Urinary bladder (tissue), 4 donors: ENCODE measurements around the gene SF3A2. TPM values are rescaled to one million over a fixed set of nuclear protein-coding genes. Genes with fewer than 3 reads are reported as not detected.

Experiments used
- DNase-seq: peaks from one replicate; pipeline ENCODE4 v3.0.0-alpha.2; 2015; ENCODE audit errors: extremely low spot score
- H3K27ac ChIP-seq: one replicate; pipeline ENCODE4 v1.5.1; 2013; ENCODE audit warnings: low read depth, mild to moderate bottlenecking, moderate library complexity
- H3K36me3 ChIP-seq: one replicate; pipeline ENCODE4 v1.6.1; 2013; ENCODE audit warnings: mild to moderate bottlenecking, moderate library complexity; ENCODE audit not compliant: insufficient read depth
- H3K4me1 ChIP-seq: one replicate; pipeline ENCODE4 v1.6.1; 2013; ENCODE audit warnings: mild to moderate bottlenecking, moderate library complexity; ENCODE audit not compliant: insufficient read depth
- H3K4me3 ChIP-seq: one replicate; pipeline ENCODE4 v1.5.1; 2013; ENCODE audit warnings: low read depth, low read length
- WGBS: extraction: QIAGEN DNeasy Blood & Tissue Kit; methylation state at CpG from one replicate; pipeline ENCODE4 v1.1.7; 2013; 5-methylcytosine and 5-hydroxymethylcytosine counted together
- polyA plus RNA-seq: library from polyadenylated mRNA; stranded (reverse); fragments of 200-250 nt; gene quantifications from one replicate; pipeline ENCODE4 v1.2.3, GENCODE V29; 2013
- total RNA-seq: library from RNA; depleted of rRNA; stranded (reverse); fragments of >200 nt; gene quantifications from one replicate; pipeline ENCODE4 v1.2.3, GENCODE V29; 2014
- donor health status: healthy with polysubstance abuse.
- donor health status: healthy.

The SF3A2 gene
- total and polyA plus RNA-seq, 2 donors: 32.5 to 69.9 TPM

DNA sequence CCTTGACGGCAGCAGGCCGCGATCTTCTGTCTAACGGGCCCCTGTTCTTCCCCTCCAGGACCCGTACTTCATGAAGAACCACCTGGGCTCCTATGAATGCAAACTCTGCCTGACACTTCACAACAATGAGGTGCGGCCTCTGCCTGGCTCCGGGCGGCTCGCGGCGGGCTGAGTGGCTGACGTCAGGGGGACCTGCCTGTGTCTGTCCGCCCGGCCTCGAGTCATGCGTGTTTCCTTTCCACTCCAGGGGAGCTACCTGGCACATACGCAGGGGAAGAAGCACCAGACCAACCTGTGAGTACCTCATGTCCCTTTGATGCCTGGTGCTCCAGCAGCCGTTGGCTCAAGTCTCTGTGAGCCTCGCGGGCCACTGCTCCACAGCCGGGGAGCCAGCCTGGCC lies 7.9 kb downstream of the SF3A2 start:
- Histone ChIP-seq H3K4me3 (no peak overlapping the region), H3K27ac (no peak overlapping the region), H3K4me1 (peaks cover 2% of the 10 kb centered on the region), H3K36me3 (peaks cover 17% of the 10 kb centered on the region)
- WGBS: 93% methylated on average over 21 of the region's 21 CpGs
- DNase-seq: no peak

GRCh38 chr19:2245273-2245672 lies 8.6 kb downstream of the SF3A2 start:
- no peak overlapping the region for H3K27ac ChIP-seq
- H3K4me1 ChIP-seq: peaks cover 1% of the 10 kb centered on the region
- WGBS: 96% methylated on average over 15 of the region's 15 CpGs
- H3K4me3 ChIP-seq: no peak overlapping the region
- H3K36me3 ChIP-seq: peaks cover 17% of the 10 kb centered on the region
- DNase-seq: no peak

GRCh38 chr19:2246014-2246620 lies 9.5 kb downstream of the SF3A2 start:
- WGBS: 90% methylated on average over 25 of the region's 25 CpGs
- no peak overlapping the region for H3K4me3 ChIP-seq
- peaks cover 17% of the 10 kb centered on the region for H3K36me3 ChIP-seq
- DNase-seq: no peak
- H3K4me1 ChIP-seq: peaks cover 1% of the 10 kb centered on the region
- no peak overlapping the region for H3K27ac ChIP-seq

- WGBS: 81% methylated on average over 26 of the region's 26 CpGs
These were observed 10.3 kb downstream of the SF3A2 start for GRCh38 chr19:2246801-2247361.

DNA sequence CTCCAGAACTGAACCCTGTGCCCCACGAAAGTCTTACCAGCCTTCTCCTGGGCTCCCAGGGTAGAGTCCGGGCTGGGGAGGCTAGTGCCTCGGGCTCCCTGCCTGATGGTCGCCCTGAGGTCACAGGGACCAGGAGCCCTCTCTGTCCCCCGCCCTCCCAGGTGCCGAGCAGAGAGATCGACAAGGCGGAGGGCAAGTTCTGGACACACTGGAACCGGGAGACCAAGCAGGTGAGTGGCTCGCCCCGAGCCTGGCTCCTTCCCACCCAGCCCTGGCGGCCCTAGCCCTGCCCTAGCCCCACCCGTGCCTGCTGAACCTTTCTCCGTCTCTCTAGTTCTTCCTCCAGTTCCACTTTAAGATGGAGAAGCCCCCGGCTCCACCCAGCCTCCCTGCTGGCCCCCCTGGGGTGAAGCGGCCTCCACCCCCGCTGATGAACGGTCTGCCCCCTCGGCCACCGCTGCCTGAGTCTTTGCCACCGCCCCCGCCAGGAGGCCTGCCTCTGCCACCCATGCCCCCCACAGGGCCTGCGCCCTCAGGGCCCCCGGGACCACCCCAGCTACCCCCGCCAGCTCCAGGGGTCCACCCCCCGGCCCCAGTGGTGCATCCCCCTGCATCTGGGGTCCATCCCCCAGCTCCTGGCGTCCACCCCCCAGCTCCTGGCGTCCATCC lies 10.9 kb downstream of the SF3A2 start:
- peaks cover 1% of the 10 kb centered on the region for H3K4me1 ChIP-seq
- peaks cover 17% of the 10 kb centered on the region for H3K36me3 ChIP-seq
- WGBS: 89% methylated on average over 28 of the region's 28 CpGs
- no peak for DNase-seq
- H3K4me3 ChIP-seq: no peak overlapping the region
- H3K27ac ChIP-seq: no peak overlapping the region

More at GRCh38 chr19:2246801-2247361, 10.3 kb downstream of the SF3A2 start:
- H3K4me3 ChIP-seq: no peak overlapping the region
- peaks cover 1% of the 10 kb centered on the region for H3K4me1 ChIP-seq
- H3K27ac ChIP-seq: no peak overlapping the region
- peaks cover 17% of the 10 kb centered on the region for H3K36me3 ChIP-seq
- DNase-seq: no peak

DNA sequence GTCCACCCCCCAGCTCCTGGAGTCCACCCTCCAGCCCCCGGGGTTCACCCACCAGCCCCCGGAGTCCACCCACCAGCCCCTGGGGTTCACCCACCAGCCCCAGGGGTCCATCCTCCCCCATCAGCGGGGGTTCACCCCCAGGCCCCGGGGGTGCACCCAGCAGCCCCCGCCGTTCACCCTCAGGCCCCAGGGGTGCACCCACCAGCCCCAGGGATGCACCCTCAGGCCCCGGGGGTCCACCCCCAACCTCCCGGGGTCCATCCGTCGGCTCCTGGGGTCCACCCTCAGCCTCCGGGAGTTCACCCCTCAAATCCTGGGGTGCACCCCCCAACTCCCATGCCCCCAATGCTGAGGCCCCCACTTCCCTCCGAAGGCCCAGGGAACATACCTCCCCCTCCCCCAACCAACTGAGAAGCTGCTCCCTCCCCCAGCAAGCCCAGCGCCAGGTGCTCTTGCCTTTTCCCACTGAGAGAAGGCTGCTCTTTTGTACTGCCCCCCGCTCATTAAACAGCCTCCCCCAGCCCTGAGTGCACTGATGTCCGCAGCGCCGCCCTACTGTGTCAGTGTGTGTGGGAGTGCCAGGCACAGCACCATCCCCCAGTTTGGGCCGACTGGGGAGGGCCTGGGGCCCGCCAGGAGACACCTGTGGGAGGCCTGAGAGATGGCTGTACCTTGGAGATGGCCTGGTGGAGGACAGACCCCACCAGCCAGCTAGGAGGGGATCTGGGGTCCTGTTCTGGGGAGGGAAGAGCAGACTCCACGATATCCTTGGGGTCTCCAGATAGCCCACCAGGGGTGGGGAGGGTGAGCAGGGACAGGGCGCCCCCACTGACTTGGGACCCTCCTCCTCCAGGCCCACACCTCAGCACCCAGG lies 11.7 kb downstream of the SF3A2 start:
- no peak overlapping the region for H3K4me3 ChIP-seq
- WGBS: 84% methylated on average over 21 of the region's 21 CpGs
- no peak overlapping the region for H3K27ac ChIP-seq
- H3K36me3 ChIP-seq: peaks cover 17% of the 10 kb centered on the region
- H3K4me1 ChIP-seq: peaks cover 1% of the 10 kb centered on the region
- no peak for DNase-seq

DNA sequence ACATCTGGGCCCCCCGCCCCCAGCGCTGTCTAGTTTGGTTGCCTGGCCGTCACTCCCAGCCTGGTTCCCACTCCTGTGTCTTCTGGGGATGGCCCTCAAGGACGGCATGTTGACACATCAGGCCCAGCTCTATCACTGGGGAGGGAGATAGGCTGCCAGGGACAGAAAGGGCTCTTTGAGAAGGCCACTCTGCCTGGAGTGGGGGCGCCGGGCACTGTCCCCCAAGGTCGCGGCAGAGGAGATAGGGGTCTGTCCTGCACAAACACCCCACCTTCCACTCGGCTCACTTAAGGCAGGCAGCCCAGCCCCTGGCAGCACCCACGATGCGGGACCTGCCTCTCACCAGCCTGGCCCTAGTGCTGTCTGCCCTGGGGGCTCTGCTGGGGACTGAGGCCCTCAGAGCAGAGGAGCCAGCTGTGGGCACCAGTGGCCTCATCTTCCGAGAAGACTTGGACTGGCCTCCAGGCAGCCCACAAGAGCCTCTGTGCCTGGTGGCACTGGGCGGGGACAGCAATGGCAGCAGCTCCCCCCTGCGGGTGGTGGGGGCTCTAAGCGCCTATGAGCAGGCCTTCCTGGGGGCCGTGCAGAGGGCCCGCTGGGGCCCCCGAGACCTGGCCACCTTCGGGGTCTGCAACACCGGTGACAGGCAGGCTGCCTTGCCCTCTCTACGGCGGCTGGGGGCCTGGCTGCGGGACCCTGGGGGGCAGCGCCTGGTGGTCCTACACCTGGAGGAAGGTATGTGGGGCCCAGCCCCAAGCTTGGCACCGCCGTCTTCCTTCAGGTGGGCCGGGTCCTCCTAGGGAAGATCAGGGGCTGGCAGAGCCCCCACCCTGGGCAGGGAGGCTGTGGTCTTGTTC lies 12.6 kb downstream of the SF3A2 start, which contains the start of gene AMH:
AMH (plus strand) TSS at position 314 of the 857 bp plus-strand sequence; CDS start at position 324, 10 bp downstream.
- 76% methylated on average over 27 of the region's 27 CpGs for WGBS
- peaks cover 16% of the 10 kb centered on the region for H3K36me3 ChIP-seq
- H3K4me3 ChIP-seq: no peak within 1 kb of the TSS
- no peak within 1 kb of the TSS for H3K27ac ChIP-seq
- no peak for DNase-seq
- H3K4me1 ChIP-seq: peaks cover 1% of the 10 kb centered on the region

- DNase-seq: no peak
- peaks cover 1% of the 10 kb centered on the region for H3K4me1 ChIP-seq
- H3K36me3 ChIP-seq: peaks cover 12% of the 10 kb centered on the region
- H3K4me3 ChIP-seq: no peak overlapping the region
- H3K27ac ChIP-seq: no peak overlapping the region
- WGBS: 25% methylated on average over 43 of the region's 43 CpGs
These were observed 13.5 kb downstream of the SF3A2 start for GRCh38 chr19:2249880-2250765.

DNA sequence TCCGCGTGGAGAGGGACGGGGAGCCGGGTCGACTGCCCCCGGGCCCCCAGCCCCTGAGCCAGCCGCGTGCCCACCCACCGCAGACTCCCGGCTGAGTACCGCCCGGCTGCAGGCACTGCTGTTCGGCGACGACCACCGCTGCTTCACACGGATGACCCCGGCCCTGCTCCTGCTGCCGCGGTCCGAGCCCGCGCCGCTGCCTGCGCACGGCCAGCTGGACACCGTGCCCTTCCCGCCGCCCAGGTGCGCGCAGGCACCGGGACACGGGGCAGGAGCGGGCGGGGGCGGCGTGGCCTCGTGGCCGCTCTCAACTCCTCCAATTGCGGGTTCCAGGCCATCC lies 14.1 kb downstream of the SF3A2 start:
- Histone ChIP-seq H3K4me3 (no peak overlapping the region), H3K36me3 (peaks cover 6% of the 10 kb centered on the region), H3K4me1 (peaks cover 1% of the 10 kb centered on the region), H3K27ac (no peak overlapping the region)
- 8% methylated on average over 40 of the region's 40 CpGs for WGBS
- DNase-seq: no peak

- Histone ChIP-seq H3K36me3 (peaks cover 6% of the 10 kb centered on the region), H3K4me3 (peak overlapping the region; percentile 12), H3K4me1 (peaks cover 1% of the 10 kb centered on the region), H3K27ac (no peak overlapping the region)
- DNase-seq: no peak
- WGBS: 3% methylated on average over 125 of the region's 125 CpGs
These were observed 14.8 kb downstream of the SF3A2 start for GRCh38 chr19:2251106-2252054.

GRCh38 chr19:2252055-2252796 lies 15.6 kb downstream of the SF3A2 start:
- Histone ChIP-seq H3K27ac (no peak overlapping the region), H3K36me3 (peaks cover 3% of the 10 kb centered on the region), H3K4me3 (no peak overlapping the region), H3K4me1 (peaks cover 1% of the 10 kb centered on the region)
- no peak for DNase-seq
- WGBS: 8% methylated on average over 74 of the region's 74 CpGs
